ENCODE results near the gene PHACTR4.
"Not testable (repeated sequence)": the region's sequence is repeated elsewhere in the genome, so short reads cannot be mapped to it uniquely, and the experiment has no call there.

Gene PHACTR4

GRCh38 chr1:28378906-28379305 is 9.4 kb downstream of the PHACTR4 start:
- Histone ChIP-seq H3K27ac (no peak overlapping the region), H3K36me3 (replicated peaks) (no peaks in the 10 kb centered on the region), H3K27me3 (replicated peaks) (no peaks in the 10 kb centered on the region), H3K4me3 (ENCODE audit: low read depth, low read length) (no peak overlapping the region)
- TF ChIP-seq, protein P1, sequence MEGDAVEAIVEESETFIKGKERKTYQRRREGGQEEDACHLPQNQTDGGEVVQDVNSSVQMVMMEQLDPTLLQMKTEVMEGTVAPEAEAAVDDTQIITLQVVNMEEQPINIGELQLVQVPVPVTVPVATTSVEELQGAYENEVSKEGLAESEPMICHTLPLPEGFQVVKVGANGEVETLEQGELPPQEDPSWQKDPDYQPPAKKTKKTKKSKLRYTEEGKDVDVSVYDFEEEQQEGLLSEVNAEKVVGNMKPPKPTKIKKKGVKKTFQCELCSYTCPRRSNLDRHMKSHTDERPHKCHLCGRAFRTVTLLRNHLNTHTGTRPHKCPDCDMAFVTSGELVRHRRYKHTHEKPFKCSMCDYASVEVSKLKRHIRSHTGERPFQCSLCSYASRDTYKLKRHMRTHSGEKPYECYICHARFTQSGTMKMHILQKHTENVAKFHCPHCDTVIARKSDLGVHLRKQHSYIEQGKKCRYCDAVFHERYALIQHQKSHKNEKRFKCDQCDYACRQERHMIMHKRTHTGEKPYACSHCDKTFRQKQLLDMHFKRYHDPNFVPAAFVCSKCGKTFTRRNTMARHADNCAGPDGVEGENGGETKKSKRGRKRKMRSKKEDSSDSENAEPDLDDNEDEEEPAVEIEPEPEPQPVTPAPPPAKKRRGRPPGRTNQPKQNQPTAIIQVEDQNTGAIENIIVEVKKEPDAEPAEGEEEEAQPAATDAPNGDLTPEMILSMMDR (IDR thresholded peaks at IDR 0.05; ENCODE audit: low read depth, low read length, missing control alignments): no peak
- in situ Hi-C loops (cut with HindIII; ENCODE audit: low pct_ligation_motif_present, low sequenced_read_pairs): loop anchor here (25.0 kb wide), 1 partner anchor 233 kb away; no protein-coding TSS in a partner anchor
- no peak for DNase-seq

DNA sequence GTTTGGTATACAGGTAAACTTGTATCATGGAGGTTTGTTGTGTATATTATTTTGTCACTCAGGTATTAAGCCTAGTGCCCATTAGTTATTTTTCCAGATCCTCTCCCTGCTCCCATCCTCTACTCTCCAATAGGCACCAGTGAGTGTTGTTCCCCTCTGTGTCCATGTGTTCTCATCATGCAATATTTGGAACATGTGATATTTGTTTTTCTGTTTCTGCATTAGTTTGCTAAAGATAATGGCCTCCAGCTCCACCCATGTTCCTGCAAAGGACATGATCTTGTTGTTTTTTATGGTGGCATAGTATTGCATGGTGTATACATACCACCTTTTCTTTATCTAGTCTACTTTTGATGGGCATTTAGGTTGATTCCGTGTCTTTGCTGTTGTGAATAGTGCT is 10.9 kb downstream of the PHACTR4 start:
- TF ChIP-seq, protein P1 (IDR thresholded peaks at IDR 0.05; ENCODE audit: low read depth, low read length, missing control alignments): no peak
- no peaks in the 10 kb centered on the region for H3K27me3 ChIP-seq (replicated peaks)
- in situ Hi-C loops (cut with HindIII; ENCODE audit: low pct_ligation_motif_present, low sequenced_read_pairs): loop anchor here (25.0 kb wide), 1 partner anchor 232 kb away; no protein-coding TSS in a partner anchor
- no peak overlapping the region for H3K27ac ChIP-seq
- H3K4me3 ChIP-seq (ENCODE audit: low read depth, low read length): no peak overlapping the region
- DNase-seq: no peak
- H3K36me3 ChIP-seq (replicated peaks): no peaks in the 10 kb centered on the region

DNA sequence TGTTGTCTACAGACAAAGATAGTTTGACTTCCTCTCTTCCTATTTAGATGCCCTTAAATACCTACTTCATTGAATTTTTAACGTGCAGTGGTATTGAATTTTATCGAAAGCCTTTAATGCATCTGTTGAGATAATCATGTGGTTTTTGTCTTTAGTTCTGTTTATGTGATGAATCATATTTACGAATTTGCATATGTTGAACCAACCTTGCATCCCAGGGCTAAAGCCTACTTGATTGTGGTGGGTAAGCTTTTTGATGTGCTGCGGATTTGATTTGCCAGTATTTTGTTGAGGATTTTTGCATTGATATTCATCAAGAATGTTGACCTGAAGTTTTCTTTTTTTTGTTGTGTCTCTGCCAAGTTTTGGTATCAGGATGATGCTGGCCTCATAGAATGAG is 14.2 kb downstream of the PHACTR4 start:
- not testable (repeated sequence) for H3K36me3 ChIP-seq (replicated peaks); H3K27ac ChIP-seq; DNase-seq; H3K4me3 ChIP-seq (ENCODE audit: low read depth, low read length); H3K27me3 ChIP-seq (replicated peaks)
- in situ Hi-C loops (cut with HindIII; ENCODE audit: low pct_ligation_motif_present, low sequenced_read_pairs): loop anchor here (25.0 kb wide), 1 partner anchor 229 kb away; no protein-coding TSS in a partner anchor

GRCh38 chr1:28392027-28392652 is 22.6 kb downstream of the PHACTR4 start:
- TF ChIP-seq, protein P1 (IDR thresholded peaks at IDR 0.05; ENCODE audit: low read depth, low read length, missing control alignments): no peak
- Histone ChIP-seq H3K27ac (peak overlapping the region; percentile 40), H3K4me3 (ENCODE audit: low read depth, low read length) (no peak overlapping the region), H3K27me3 (replicated peaks) (no peaks in the 10 kb centered on the region), H3K36me3 (replicated peaks) (no peaks in the 10 kb centered on the region)
- in situ Hi-C loops (cut with HindIII; ENCODE audit: low pct_ligation_motif_present, low sequenced_read_pairs): loop anchor here (25.0 kb wide), 1 partner anchor 220 kb away; no protein-coding TSS in a partner anchor
- peak; percentile 87 for DNase-seq

- TF ChIP-seq, protein P1 (IDR thresholded peaks at IDR 0.05; ENCODE audit: low read depth, low read length, missing control alignments): no peak
- Histone ChIP-seq H3K27me3 (replicated peaks) (no peaks in the 10 kb centered on the region), H3K4me3 (ENCODE audit: low read depth, low read length) (no peak overlapping the region), H3K36me3 (replicated peaks) (no peaks in the 10 kb centered on the region), H3K27ac (no peak overlapping the region)
- in situ Hi-C loops (cut with HindIII; ENCODE audit: low pct_ligation_motif_present, low sequenced_read_pairs): loop anchor here (25.0 kb wide), 1 partner anchor 218 kb away; no protein-coding TSS in a partner anchor
- DNase-seq: no peak
These were observed 24.6 kb downstream of the PHACTR4 start for GRCh38 chr1:28394136-28394535.

GRCh38 chr1:28395181-28395580 is 25.6 kb downstream of the PHACTR4 start:
- TF ChIP-seq, protein P1 (IDR thresholded peaks at IDR 0.05; ENCODE audit: low read depth, low read length, missing control alignments): no peak
- no peaks in the 10 kb centered on the region for H3K27me3 ChIP-seq (replicated peaks)
- in situ Hi-C loops (cut with HindIII; ENCODE audit: low pct_ligation_motif_present, low sequenced_read_pairs): loop anchor here (25.0 kb wide), 1 partner anchor 217 kb away; no protein-coding TSS in a partner anchor
- no peaks in the 10 kb centered on the region for H3K36me3 ChIP-seq (replicated peaks)
- no peak overlapping the region for H3K4me3 ChIP-seq (ENCODE audit: low read depth, low read length)
- no peak for DNase-seq
- H3K27ac ChIP-seq: no peak overlapping the region

Data from brain microvascular endothelial cell (primary cell).